KMS-11 (cell line): ENCODE results near the gene OTUB1.

Experiments used
- H2AFZ ChIP-seq: fragments of 200-600 bp; sonication (generic); 2 replicates; pipeline ENCODE4 v1.6.1; 2016; ENCODE audit warnings: antibody characterized with exemption, mixed run types, low read depth
- H3K27ac ChIP-seq: fragments of 200-600 bp; sonication (generic); 2 replicates; pipeline ENCODE4 v1.6.1; 2016; ENCODE audit warnings: mild to moderate bottlenecking, mixed run types
- H3K27me3 ChIP-seq: fragments of 200-600 bp; sonication (generic); 2 replicates; pipeline ENCODE4 v1.6.1; 2017; ENCODE audit warnings: mild to moderate bottlenecking, low read depth, mixed run types, moderate library complexity; ENCODE audit not compliant: insufficient read depth
- H3K36me3 ChIP-seq: fragments of 200-600 bp; sonication (generic); 2 replicates; pipeline ENCODE4 v1.6.1; 2017; ENCODE audit warnings: mild to moderate bottlenecking, mixed run types; ENCODE audit not compliant: insufficient read depth
- H3K4me1 ChIP-seq: fragments of 200-600 bp; sonication (generic); 2 replicates; pipeline ENCODE4 v1.6.1; 2016; ENCODE audit warnings: mild to moderate bottlenecking, low read depth, mixed run types; ENCODE audit not compliant: poor library complexity, severe bottlenecking
- H3K4me2 ChIP-seq: fragments of 200-600 bp; sonication (generic); 2 replicates; pipeline ENCODE4 v1.7.0; 2016; ENCODE audit warnings: mild to moderate bottlenecking, mixed run types
- H3K4me3 ChIP-seq: fragments of 200-600 bp; sonication (generic); IDR thresholded peaks from 2 replicates; pipeline ENCODE4 v1.6.1; 2017; ENCODE audit warnings: low read depth, low read length, mixed read lengths; ENCODE audit not compliant: insufficient read depth
- H3K79me2 ChIP-seq: fragments of 200-600 bp; sonication (generic); 2 replicates; pipeline ENCODE4 v1.6.1; 2016; ENCODE audit warnings: low read depth, mixed run types; ENCODE audit not compliant: insufficient read depth
- H3K9ac ChIP-seq: fragments of 200-600 bp; sonication (generic); 2 replicates; pipeline ENCODE4 v1.6.1; 2016; ENCODE audit warnings: mild to moderate bottlenecking, mixed run types
- H4K20me1 ChIP-seq: fragments of 200-600 bp; sonication (generic); 2 replicates; pipeline ENCODE4 v1.6.1; 2016; ENCODE audit warnings: mild to moderate bottlenecking, mixed run types; ENCODE audit not compliant: insufficient read depth
- CTCF ChIP-seq: fragments of 200-600 bp; sonication (generic); conservative IDR thresholded peaks from 2 replicates; pipeline ENCODE4 v1.6.1; 2017; ENCODE audit warnings: low read depth, mild to moderate bottlenecking, antibody characterized with exemption, low read length, moderate library complexity, mixed read lengths

The OTUB1 gene

GRCh38 chr11:64021757-64022093 lies 35.5 kb downstream of the OTUB1 start:
- TF ChIP-seq CTCF = no peak
- Histone ChIP-seq H4K20me1 (no peaks in the 10 kb centered on the region), H3K9ac (no peak overlapping the region), H3K79me2 (no peaks in the 10 kb centered on the region), H3K4me2 (no peak overlapping the region), H3K4me1 (peaks cover 11% of the 10 kb centered on the region), H3K36me3 (no peaks in the 10 kb centered on the region), H3K4me3 (no peak overlapping the region), H2AFZ (no peak overlapping the region), H3K27me3 (no peaks in the 10 kb centered on the region), H3K27ac (no peak overlapping the region)

GRCh38 chr11:64022125-64022784 lies 36.0 kb downstream of the OTUB1 start:
- peaks cover 11% of the 10 kb centered on the region for H3K4me1 ChIP-seq
- no peak overlapping the region for H3K4me3 ChIP-seq
- H3K36me3 ChIP-seq = no peaks in the 10 kb centered on the region
- no peak overlapping the region for H3K27ac ChIP-seq
- H4K20me1 ChIP-seq = no peaks in the 10 kb centered on the region
- H3K9ac ChIP-seq = no peak overlapping the region
- H3K79me2 ChIP-seq = no peaks in the 10 kb centered on the region
- no peaks in the 10 kb centered on the region for H3K27me3 ChIP-seq
- no peak for TF ChIP-seq CTCF
- no peak overlapping the region for H3K4me2 ChIP-seq
- H2AFZ ChIP-seq = no peak overlapping the region

GRCh38 chr11:64023712-64024710 lies 37.8 kb downstream of the OTUB1 start:
- Histone ChIP-seq H2AFZ (no peak overlapping the region), H4K20me1 (no peaks in the 10 kb centered on the region), H3K4me1 (peaks cover 11% of the 10 kb centered on the region), H3K79me2 (no peaks in the 10 kb centered on the region), H3K27ac (no peak overlapping the region), H3K9ac (no peak overlapping the region), H3K27me3 (no peaks in the 10 kb centered on the region), H3K4me2 (no peak overlapping the region), H3K4me3 (no peak overlapping the region), H3K36me3 (no peaks in the 10 kb centered on the region)
- TF ChIP-seq CTCF = no peak

- peaks cover 11% of the 10 kb centered on the region for H3K4me1 ChIP-seq
- no peaks in the 10 kb centered on the region for H4K20me1 ChIP-seq
- H3K4me2 ChIP-seq = no peak overlapping the region
- H2AFZ ChIP-seq = no peak overlapping the region
- no peak overlapping the region for H3K27ac ChIP-seq
- no peaks in the 10 kb centered on the region for H3K27me3 ChIP-seq
- no peak overlapping the region for H3K4me3 ChIP-seq
- TF ChIP-seq CTCF = no peak
- H3K36me3 ChIP-seq = no peaks in the 10 kb centered on the region
- H3K9ac ChIP-seq = no peak overlapping the region
- H3K79me2 ChIP-seq = no peaks in the 10 kb centered on the region
These were observed 39.0 kb downstream of the OTUB1 start for GRCh38 chr11:64025205-64025604.
